ENCODE measurements around the gene PRDM16.

Gene PRDM16

DNA sequence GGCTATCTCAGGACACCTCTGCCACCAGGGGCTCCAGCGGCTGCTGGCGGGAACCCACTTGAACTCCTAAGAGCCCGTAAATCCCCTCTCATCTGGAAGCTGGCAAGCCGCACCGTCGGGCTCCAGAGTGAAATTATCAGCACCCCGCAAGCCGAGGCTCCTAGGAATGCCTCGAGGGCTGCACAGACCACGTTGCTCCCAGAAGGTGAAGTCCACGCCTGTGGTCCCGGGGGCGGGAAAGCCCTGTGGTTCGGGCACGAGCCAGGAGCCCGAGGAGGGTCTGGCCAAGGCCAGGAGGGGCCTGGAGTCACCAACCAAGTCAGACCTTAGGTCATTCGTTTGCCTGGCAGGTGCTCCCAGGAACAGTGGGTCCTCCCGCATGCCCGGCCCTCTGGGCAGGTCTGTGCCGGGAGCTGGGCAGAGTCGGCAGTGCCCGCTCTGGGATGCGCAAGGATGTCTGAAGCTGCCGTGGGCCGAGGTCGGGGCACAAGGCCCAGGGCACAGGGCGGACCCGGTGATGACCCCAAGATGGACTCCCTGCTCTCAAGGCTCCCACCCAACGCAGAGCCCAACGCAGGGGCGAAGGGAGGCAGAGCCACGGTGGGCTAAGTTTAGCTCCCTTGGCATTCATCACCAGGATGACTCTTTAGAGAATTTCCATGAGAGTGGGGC, 38.9 kb upstream of the PRDM16 start:
- Histone ChIP-seq H3K27ac (replicated peaks; ENCODE audit: low read length) (no peak overlapping the region), H2AFZ (ENCODE audit: low read length) (no peak overlapping the region), H3K79me1 (ENCODE audit: low read depth, low read length) (peaks cover 2% of the 10 kb centered on the region), H3K18ac (ENCODE audit: low read length) (peak overlapping the region; percentile 46), H3K27me3 (ENCODE audit: control insufficient read depth in 3 of 3, insufficient read depth in 3 of 3, low read depth in 1 of 3, low read length in 3 of 3) (peaks cover 0 to 28% (median 0%) of the 10 kb centered on the region in 3 experiments), H2BK5ac (ENCODE audit: low read length) (peak overlapping the region; percentile 68), H2AK5ac (ENCODE audit: low read depth, low read length) (peak overlapping the region; percentile 82), H3K23ac (ENCODE audit: low read depth, low read length, poor library complexity) (peak overlapping the region; percentile 36), H3K36me3 (replicated peaks in 1 of 2; ENCODE audit: control insufficient read depth in 2 of 2, insufficient read depth in 2 of 2, low read length in 2 of 2) (no peaks in the 10 kb centered on the region), H2BK120ac (ENCODE audit: low read depth, low read length) (no peak overlapping the region), H3K4ac (ENCODE audit: low read length) (no peak overlapping the region), H4K91ac (ENCODE audit: low read depth, low read length, poor library complexity) (no peak overlapping the region), H3K14ac (ENCODE audit: low read length) (peak overlapping the region; percentile 44), H2BK15ac (ENCODE audit: low read length) (peak overlapping the region; percentile 55), H4K8ac (ENCODE audit: low read depth, low read length) (no peak overlapping the region), H3K4me1 (ENCODE audit: control insufficient read depth in 2 of 2, insufficient read depth in 1 of 2, low read depth in 1 of 2, low read length in 2 of 2) (no peaks in the 10 kb centered on the region), H3K9me3 (replicated peaks in 1 of 2; ENCODE audit: control insufficient read depth in 2 of 2, insufficient read depth in 1 of 2, low read depth in 1 of 2, low read length in 2 of 2) (peaks cover 0 to 8% of the 10 kb centered on the region in 2 donors), H3K9ac (ENCODE audit: low read depth, low read length, poor library complexity) (no peak overlapping the region), H2BK12ac (ENCODE audit: low read length) (peak overlapping the region; percentile 16), H3K4me3 (ENCODE audit: low read length in 2 of 2) (no peak overlapping the region), H3K4me2 (ENCODE audit: insufficient read depth, low read length, poor library complexity, severe bottlenecking) (no peak overlapping the region)
- no peak for DNase-seq (ENCODE audit: low spot score)
- WGBS, 2 donors (ENCODE audit: extremely low coverage in 2 of 2, insufficient read length in 2 of 2, insufficient replicate concordance in 1 of 2) = no CpG with 5 or more reads among the region's 32 CpGs

DNA sequence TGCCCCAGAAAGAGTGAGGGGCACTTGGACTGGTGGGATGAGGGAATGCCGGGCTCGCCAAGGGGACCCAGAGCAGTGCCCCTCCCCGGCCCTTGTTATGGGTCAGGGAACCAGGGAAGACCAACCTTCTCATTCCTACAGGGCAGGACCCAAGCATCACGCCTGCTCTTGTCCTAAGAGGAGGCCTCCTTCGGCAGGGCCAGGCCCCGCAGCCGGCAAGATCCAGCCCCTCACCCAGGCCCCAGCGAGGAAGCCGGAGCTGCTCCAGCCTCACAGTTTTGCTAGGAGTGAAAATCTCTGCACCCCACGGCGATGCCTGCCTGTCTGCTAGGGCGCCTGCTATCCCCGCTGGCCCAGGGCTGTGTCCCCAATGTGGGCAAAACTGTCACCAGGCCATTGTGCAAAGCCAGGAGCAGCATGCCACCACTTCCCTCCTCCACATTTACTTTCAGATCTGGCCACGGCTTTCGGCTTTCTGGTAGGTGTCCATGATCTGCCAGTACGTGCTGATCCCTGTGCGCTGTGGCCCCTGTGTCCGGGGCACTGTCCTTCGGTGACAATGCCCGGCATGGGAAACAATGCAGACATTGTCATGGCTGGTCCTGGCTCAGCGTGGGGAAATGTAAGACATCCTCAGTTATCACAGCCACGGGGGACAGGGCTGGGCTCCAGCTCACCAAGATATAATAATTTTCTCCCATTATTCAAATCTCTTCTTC, 38.2 kb upstream of the PRDM16 start:
- no CpG with 5 or more reads among the region's 22 CpGs for WGBS, 2 donors (ENCODE audit: extremely low coverage in 2 of 2, insufficient read length in 2 of 2, insufficient replicate concordance in 1 of 2)
- Histone ChIP-seq H2AK5ac (ENCODE audit: low read depth, low read length) (peak overlapping the region; percentile 90), H4K91ac (ENCODE audit: low read depth, low read length, poor library complexity) (no peak overlapping the region), H3K18ac (ENCODE audit: low read length) (peak overlapping the region; percentile 61), H2BK12ac (ENCODE audit: low read length) (peak overlapping the region; percentile 34), H2BK5ac (ENCODE audit: low read length) (peak overlapping the region; percentile 68), H3K4me2 (ENCODE audit: insufficient read depth, low read length, poor library complexity, severe bottlenecking) (no peak overlapping the region), H3K4me1 (ENCODE audit: control insufficient read depth in 2 of 2, insufficient read depth in 1 of 2, low read depth in 1 of 2, low read length in 2 of 2) (no peaks in the 10 kb centered on the region), H3K9me3 (replicated peaks in 1 of 2; ENCODE audit: control insufficient read depth in 2 of 2, insufficient read depth in 1 of 2, low read depth in 1 of 2, low read length in 2 of 2) (peaks cover 0 to 6% of the 10 kb centered on the region in 2 donors), H3K23ac (ENCODE audit: low read depth, low read length, poor library complexity) (no peak overlapping the region), H2BK15ac (ENCODE audit: low read length) (peak overlapping the region; percentile 52), H3K9ac (ENCODE audit: low read depth, low read length, poor library complexity) (no peak overlapping the region), H2AFZ (ENCODE audit: low read length) (no peak overlapping the region), H3K79me1 (ENCODE audit: low read depth, low read length) (peaks cover 2% of the 10 kb centered on the region), H2BK120ac (ENCODE audit: low read depth, low read length) (no peak overlapping the region), H3K27me3 (ENCODE audit: control insufficient read depth in 3 of 3, insufficient read depth in 3 of 3, low read depth in 1 of 3, low read length in 3 of 3) (peaks cover 0 to 30% (median 0%) of the 10 kb centered on the region in 3 experiments), H3K4ac (ENCODE audit: low read length) (peak overlapping the region; percentile 71), H4K8ac (ENCODE audit: low read depth, low read length) (no peak overlapping the region), H3K4me3 (ENCODE audit: low read length in 2 of 2) (no peak overlapping the region), H3K27ac (replicated peaks; ENCODE audit: low read length) (no peak overlapping the region), H3K36me3 (replicated peaks in 1 of 2; ENCODE audit: control insufficient read depth in 2 of 2, insufficient read depth in 2 of 2, low read length in 2 of 2) (no peaks in the 10 kb centered on the region), H3K14ac (ENCODE audit: low read length) (peak overlapping the region; percentile 32)
- no peak for DNase-seq (ENCODE audit: low spot score)

DNA sequence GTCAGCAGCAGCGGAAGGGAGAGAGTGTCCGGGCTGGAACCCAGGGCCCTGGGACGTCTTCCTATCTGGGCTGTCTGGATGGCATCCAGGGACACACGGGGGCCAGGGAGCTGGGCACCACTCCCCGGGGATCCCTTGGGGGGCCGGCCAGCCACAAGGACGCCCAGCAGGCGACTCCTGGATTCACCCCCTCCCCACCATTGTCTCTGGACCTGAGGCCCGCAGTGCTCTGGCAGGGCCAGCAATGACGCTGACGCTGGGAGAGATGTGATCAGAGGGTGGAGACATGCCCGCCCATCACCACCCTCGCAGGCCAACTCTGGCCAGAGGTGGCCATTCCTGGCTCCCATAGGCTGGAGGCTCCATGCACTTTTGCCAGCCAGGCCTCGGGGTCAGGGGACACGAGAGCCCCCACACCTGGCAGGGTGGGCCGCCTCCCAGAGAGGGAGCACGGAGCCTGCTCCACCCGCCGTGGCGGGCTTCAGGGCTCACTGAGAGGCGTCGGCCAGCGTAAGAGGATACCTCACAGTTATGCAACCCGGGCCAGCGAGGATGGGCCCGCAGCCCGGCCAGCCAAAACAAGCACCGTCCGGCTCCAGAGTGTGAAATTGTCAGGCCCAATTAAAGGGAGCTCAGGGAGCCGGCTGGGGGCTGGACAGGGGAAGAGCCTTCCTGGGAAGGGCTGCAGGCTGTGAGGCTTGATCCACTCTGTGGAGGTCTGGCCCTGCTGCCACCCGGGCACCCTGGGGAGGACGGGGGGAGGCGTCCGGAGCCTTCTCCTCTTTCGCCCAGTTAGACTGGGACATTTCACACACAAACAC, 37.4 kb upstream of the PRDM16 start:
- Histone ChIP-seq H3K4me1 (ENCODE audit: control insufficient read depth in 2 of 2, insufficient read depth in 1 of 2, low read depth in 1 of 2, low read length in 2 of 2) (no peaks in the 10 kb centered on the region), H3K9ac (ENCODE audit: low read depth, low read length, poor library complexity) (no peak overlapping the region), H2BK12ac (ENCODE audit: low read length) (peak overlapping the region; percentile 58), H3K23ac (ENCODE audit: low read depth, low read length, poor library complexity) (peak overlapping the region; percentile 55), H2BK120ac (ENCODE audit: low read depth, low read length) (no peak overlapping the region), H3K18ac (ENCODE audit: low read length) (peak overlapping the region; percentile 76), H3K4me3 (ENCODE audit: low read length in 2 of 2) (no peak overlapping the region), H3K27ac (replicated peaks; ENCODE audit: low read length) (no peak overlapping the region), H3K4ac (ENCODE audit: low read length) (no peak overlapping the region), H3K14ac (ENCODE audit: low read length) (peak overlapping the region; percentile 8), H4K8ac (ENCODE audit: low read depth, low read length) (peak overlapping the region; percentile 3), H2AK5ac (ENCODE audit: low read depth, low read length) (peak overlapping the region; percentile 90), H2AFZ (ENCODE audit: low read length) (no peak overlapping the region), H3K79me1 (ENCODE audit: low read depth, low read length) (peaks cover 2% of the 10 kb centered on the region), H3K4me2 (ENCODE audit: insufficient read depth, low read length, poor library complexity, severe bottlenecking) (no peak overlapping the region), H3K9me3 (replicated peaks in 1 of 2; ENCODE audit: control insufficient read depth in 2 of 2, insufficient read depth in 1 of 2, low read depth in 1 of 2, low read length in 2 of 2) (peaks cover 0 to 2% of the 10 kb centered on the region in 2 donors), H2BK15ac (ENCODE audit: low read length) (peak overlapping the region; percentile 67), H3K36me3 (replicated peaks in 1 of 2; ENCODE audit: control insufficient read depth in 2 of 2, insufficient read depth in 2 of 2, low read length in 2 of 2) (no peaks in the 10 kb centered on the region), H3K27me3 (ENCODE audit: control insufficient read depth in 3 of 3, insufficient read depth in 3 of 3, low read depth in 1 of 3, low read length in 3 of 3) (peaks cover 0 to 38% (median 0%) of the 10 kb centered on the region in 3 experiments), H2BK5ac (ENCODE audit: low read length) (peak overlapping the region; percentile 11), H4K91ac (ENCODE audit: low read depth, low read length, poor library complexity) (no peak overlapping the region)
- no peak for DNase-seq (ENCODE audit: low spot score)
- no CpG with 5 or more reads among the region's 35 CpGs for whole genome bisulfite sequencing, 2 donors (ENCODE audit: extremely low coverage in 2 of 2, insufficient read length in 2 of 2, insufficient replicate concordance in 1 of 2)

All from neuronal stem cell (in vitro differentiated cells).